IPS-11a (cell line): Measurements from ENCODE around the gene SEMA3D.
A peak's percentile ranks its signal among the peaks of the same experiment; 100 is the strongest.

Experiments used
- H3K4me3 ChIP-seq: one replicate; pipeline ENCODE4 v1.5.1; 2013; ENCODE audit warnings: low read depth, low read length, control low read depth

SEMA3D gene

GRCh38 chr7:85186521-85187241, at the start of gene SEMA3D:
Gene SEMA3D, minus strand, starts transcription at chr7:85187056. Its CDS starts 65,165 bp downstream, at chr7:85121891.
- H3K4me3 ChIP-seq: peak within 1 kb of the TSS; percentile 61

GRCh38 chr7:85234730-85235129, 47.9 kb upstream of the SEMA3D start:
- no peak overlapping the region for H3K4me3 ChIP-seq

GRCh38 chr7:85232068-85232467, 45.2 kb upstream of the SEMA3D start:
- no peak overlapping the region for H3K4me3 ChIP-seq

- H3K4me3 ChIP-seq: no peak overlapping the region
These were observed 43.8 kb upstream of the SEMA3D start for GRCh38 chr7:85230623-85231022.

GRCh38 chr7:85229544-85229943, 42.7 kb upstream of the SEMA3D start:
- no peak overlapping the region for H3K4me3 ChIP-seq

GRCh38 chr7:85226361-85227085, 39.7 kb upstream of the SEMA3D start:
- H3K4me3 ChIP-seq: no peak overlapping the region

- H3K4me3 ChIP-seq: no peak overlapping the region
These were observed 37.3 kb upstream of the SEMA3D start for GRCh38 chr7:85224171-85224570.

- no peak overlapping the region for H3K4me3 ChIP-seq
These were observed 35.7 kb upstream of the SEMA3D start for GRCh38 chr7:85222522-85222921.

- H3K4me3 ChIP-seq: no peak overlapping the region
These were observed 34.9 kb upstream of the SEMA3D start for GRCh38 chr7:85221796-85222195.

GRCh38 chr7:85220651-85221050, 33.8 kb upstream of the SEMA3D start:
- no peak overlapping the region for H3K4me3 ChIP-seq

GRCh38 chr7:85220023-85220422, 33.2 kb upstream of the SEMA3D start:
- no peak overlapping the region for H3K4me3 ChIP-seq

GRCh38 chr7:85217085-85217484, 30.2 kb upstream of the SEMA3D start:
- no peak overlapping the region for H3K4me3 ChIP-seq

GRCh38 chr7:85215098-85215497, 28.2 kb upstream of the SEMA3D start:
- H3K4me3 ChIP-seq: no peak overlapping the region

- no peak overlapping the region for H3K4me3 ChIP-seq
These were observed 26.6 kb upstream of the SEMA3D start for GRCh38 chr7:85213500-85213899.

GRCh38 chr7:85205754-85206153, 18.9 kb upstream of the SEMA3D start:
- H3K4me3 ChIP-seq: no peak overlapping the region

- no peak overlapping the region for H3K4me3 ChIP-seq
These were observed 17.6 kb upstream of the SEMA3D start for GRCh38 chr7:85204496-85204895.

- no peak overlapping the region for H3K4me3 ChIP-seq
These were observed 17.2 kb upstream of the SEMA3D start for GRCh38 chr7:85204061-85204460.

GRCh38 chr7:85201209-85201608, 14.4 kb upstream of the SEMA3D start:
- H3K4me3 ChIP-seq: no peak overlapping the region

GRCh38 chr7:85196696-85197095, 9.8 kb upstream of the SEMA3D start:
- no peak overlapping the region for H3K4me3 ChIP-seq

GRCh38 chr7:85191383-85191782, 4.5 kb upstream of the SEMA3D start:
- H3K4me3 ChIP-seq: no peak overlapping the region

GRCh38 chr7:85186083-85186520, 754 bp downstream of the SEMA3D start:
- H3K4me3 ChIP-seq: peak overlapping the region; percentile 61

- H3K4me3 ChIP-seq: peak overlapping the region; percentile 61
These were observed 1.3 kb downstream of the SEMA3D start for GRCh38 chr7:85185424-85186082.
